Neural crest cell (in vitro differentiated cells): ENCODE data around the gene KLRF1. TPM values are rescaled to one million over a fixed set of nuclear protein-coding genes. Genes with fewer than 3 reads are reported as not detected.

ENCODE experiments used
- DNase-seq: peaks from one replicate; pipeline ENCODE4 v3.0.0; 2021; ENCODE audit warnings: low read depth, mixed read lengths, low spot score
- H3K27ac Mint-ChIP-seq: one replicate; pipeline ENCODE4 v1.8.0; 2021; ENCODE audit warnings: mild to moderate bottlenecking, mixed read lengths; ENCODE audit not compliant: unreplicated experiment
- H3K27me3 Mint-ChIP-seq: 2 replicates; pipeline ENCODE4 v1.8.0; 2021; ENCODE audit warnings: low read depth, mild to moderate bottlenecking, mixed read lengths
- H3K36me3 Mint-ChIP-seq: 2 replicates; pipeline ENCODE4 v1.8.0; 2021; ENCODE audit warnings: low read depth, mild to moderate bottlenecking, mixed read lengths
- H3K4me1 Mint-ChIP-seq: 2 replicates; pipeline ENCODE4 v1.8.0; 2021; ENCODE audit warnings: mixed read lengths
- H3K4me3 Mint-ChIP-seq: one replicate; pipeline ENCODE4 v1.8.0; 2021; ENCODE audit warnings: mild to moderate bottlenecking, mixed read lengths
- H3K9me3 Mint-ChIP-seq: 2 replicates; pipeline ENCODE4 v1.8.0; 2021; ENCODE audit warnings: mixed read lengths
- CTCF ChIP-seq: fragments of 200-600 bp; sonication (generic); conservative IDR thresholded peaks from 2 replicates; pipeline ENCODE4 v1.5.0; 2021; ENCODE audit warnings: antibody characterized with exemption, mild to moderate bottlenecking
- long read RNA-seq: library from polyadenylated mRNA; unstranded; transcript quantifications from one replicate; pipeline ENCODE4 v2.0.0, GENCODE V29; 2020
- total RNA-seq: library from RNA; stranded (reverse); gene quantifications from 2 replicates; pipeline ENCODE4 v1.2.1, GENCODE V29; 2021

Gene KLRF1
- not detected in 2 replicates for total RNA-seq
- long read RNA-seq, result 0 reads

- H3K27me3 Mint-ChIP-seq, result peaks cover 15% of the 10 kb centered on the region
- no peak within 1 kb of the TSS for H3K4me3 Mint-ChIP-seq
- TF ChIP-seq CTCF, result no peak
- no peak for DNase-seq
- H3K9me3 Mint-ChIP-seq, result no peaks in the 10 kb centered on the region
- H3K27ac Mint-ChIP-seq, result no peak within 1 kb of the TSS
- H3K36me3 Mint-ChIP-seq, result no peaks in the 10 kb centered on the region
- no peaks in the 10 kb centered on the region for H3K4me1 Mint-ChIP-seq
These were observed at the start of gene KLRF1 for GRCh38 chr12:9827209-9827888. KLRF1 (plus strand) TSS chr12:9827481; CDS start chr12:9827545, 64 bp downstream.

GRCh38 chr12:9779209-9779608, 48.1 kb upstream of the KLRF1 start:
- TF ChIP-seq CTCF, result no peak
- H3K4me1 Mint-ChIP-seq, result no peaks in the 10 kb centered on the region

GRCh38 chr12:9781360-9781759, 45.9 kb upstream of the KLRF1 start:
- TF ChIP-seq CTCF, result no peak
- Mint-ChIP-seq H3K27ac (no peak overlapping the region), H3K4me1 (no peaks in the 10 kb centered on the region), H3K9me3 (no peaks in the 10 kb centered on the region), H3K36me3 (no peaks in the 10 kb centered on the region), H3K4me3 (no peak overlapping the region), H3K27me3 (no peaks in the 10 kb centered on the region)
- DNase-seq, result no peak

More at GRCh38 chr12:9779209-9779608, 48.1 kb upstream of the KLRF1 start:
- H3K27ac Mint-ChIP-seq, result no peak overlapping the region
- H3K9me3 Mint-ChIP-seq, result no peaks in the 10 kb centered on the region
- H3K4me3 Mint-ChIP-seq, result no peak overlapping the region
- no peak for DNase-seq
- no peaks in the 10 kb centered on the region for H3K36me3 Mint-ChIP-seq
- H3K27me3 Mint-ChIP-seq, result no peaks in the 10 kb centered on the region

GRCh38 chr12:9782547-9783382, 44.5 kb upstream of the KLRF1 start:
- no peak overlapping the region for H3K4me3 Mint-ChIP-seq
- no peaks in the 10 kb centered on the region for H3K9me3 Mint-ChIP-seq
- no peak for TF ChIP-seq CTCF
- DNase-seq, result no peak
- H3K4me1 Mint-ChIP-seq, result no peaks in the 10 kb centered on the region
- H3K36me3 Mint-ChIP-seq, result no peaks in the 10 kb centered on the region
- H3K27ac Mint-ChIP-seq, result no peak overlapping the region
- H3K27me3 Mint-ChIP-seq, result no peaks in the 10 kb centered on the region

GRCh38 chr12:9784326-9784725, 43.0 kb upstream of the KLRF1 start:
- H3K36me3 Mint-ChIP-seq, result no peaks in the 10 kb centered on the region
- no peak for DNase-seq
- H3K27ac Mint-ChIP-seq, result no peak overlapping the region
- no peaks in the 10 kb centered on the region for H3K4me1 Mint-ChIP-seq
- no peaks in the 10 kb centered on the region for H3K27me3 Mint-ChIP-seq
- peaks cover 2% of the 10 kb centered on the region for H3K9me3 Mint-ChIP-seq
- no peak for TF ChIP-seq CTCF
- no peak overlapping the region for H3K4me3 Mint-ChIP-seq
